GM19238 (cell line): ENCODE results near the gene SYT13.
A peak's percentile ranks its signal among the peaks of the same experiment; 100 is the strongest.

Source experiments
- DNase-seq: peaks from one replicate; pipeline ENCODE4 v3.0.0; 2011; ENCODE audit warnings: low spot score; ENCODE audit not compliant: insufficient read length

Gene SYT13

DNA sequence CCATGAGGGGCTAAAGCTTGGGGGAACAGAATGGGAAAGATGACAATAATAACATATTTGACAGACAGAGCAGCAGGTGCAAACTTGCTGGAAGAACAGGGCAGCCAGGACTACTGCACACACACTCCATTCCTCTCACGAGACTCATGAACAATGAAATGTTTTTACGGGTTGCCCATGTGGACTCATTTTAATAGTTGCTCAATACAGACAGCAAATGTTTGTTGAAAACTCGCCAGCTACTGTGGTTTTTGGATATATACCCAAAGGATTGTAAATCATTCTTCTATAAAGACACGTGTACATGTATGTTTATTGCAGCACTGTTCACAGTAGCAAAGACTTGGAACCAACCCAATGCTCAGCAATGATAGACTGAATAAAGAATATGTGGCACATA lies 10.3 kb downstream of the SYT13 start:
- no peak for DNase-seq

- no peak for DNase-seq
Observed at GRCh38 chr11:45274206-45274605, 11.9 kb downstream of the SYT13 start.

- DNase-seq, result no peak
Observed at GRCh38 chr11:45273509-45273908, 12.6 kb downstream of the SYT13 start.

- no peak for DNase-seq
Observed at GRCh38 chr11:45272701-45273100, 13.4 kb downstream of the SYT13 start.

DNA sequence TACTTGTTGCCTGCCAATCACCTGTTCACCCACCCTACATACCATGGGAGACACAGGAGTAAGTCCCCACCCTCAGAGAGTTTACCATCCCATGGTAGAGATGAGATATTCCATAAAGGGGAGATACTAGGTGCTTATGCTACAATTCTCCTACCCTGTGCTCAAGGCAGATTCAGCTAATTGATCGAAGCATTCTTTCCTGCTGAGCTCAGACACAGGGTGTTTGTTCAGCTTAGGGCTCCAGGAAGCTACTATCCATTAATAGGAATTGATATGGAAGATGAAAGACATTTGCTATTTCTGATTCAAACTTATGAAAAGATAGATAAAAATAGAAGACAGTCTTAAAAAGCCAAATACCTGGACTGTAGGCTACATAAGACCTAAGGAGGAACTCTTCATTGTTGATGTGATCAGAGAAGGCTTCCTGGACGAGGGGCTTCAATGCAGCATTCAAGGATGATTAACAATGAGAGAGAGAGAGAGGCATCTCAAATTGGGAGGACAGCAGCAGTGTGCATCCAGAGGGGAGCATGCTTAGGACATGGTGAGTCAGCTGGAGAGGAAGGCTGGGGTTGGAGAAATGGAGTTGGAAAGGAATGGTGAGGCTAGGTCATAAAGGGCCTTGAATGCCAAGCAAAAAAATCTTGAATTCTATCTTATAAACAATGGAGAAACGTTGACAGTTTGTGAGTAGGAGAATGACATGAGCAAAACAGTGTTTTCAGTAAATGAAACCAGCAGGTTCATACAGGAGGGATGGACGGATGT lies 15.0 kb downstream of the SYT13 start:
- no peak for DNase-seq

- no peak for DNase-seq
Observed at GRCh38 chr11:45269678-45270077, 16.5 kb downstream of the SYT13 start.

- DNase-seq, result no peak
Observed at GRCh38 chr11:45267652-45268299, 18.4 kb downstream of the SYT13 start.

DNA sequence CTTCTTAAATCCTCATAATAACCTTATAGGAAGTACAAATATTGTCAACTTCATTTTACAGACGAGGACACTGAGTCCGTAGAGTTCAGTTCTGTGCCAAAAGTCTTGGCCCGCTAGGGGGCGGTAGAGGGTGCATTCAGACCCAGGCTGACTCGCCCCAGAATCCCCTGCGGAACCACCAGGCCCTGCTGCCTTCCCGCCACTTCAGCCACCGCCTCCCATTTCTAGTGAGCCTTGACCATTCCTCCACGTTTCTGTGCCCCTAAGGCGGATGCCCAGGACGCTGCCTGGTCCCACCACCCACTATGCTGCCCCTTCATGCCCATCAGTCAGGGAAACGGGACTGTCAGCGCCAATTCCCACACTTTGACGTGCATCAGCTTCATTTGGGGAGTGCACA lies 19.1 kb downstream of the SYT13 start:
- no peak for DNase-seq

DNA sequence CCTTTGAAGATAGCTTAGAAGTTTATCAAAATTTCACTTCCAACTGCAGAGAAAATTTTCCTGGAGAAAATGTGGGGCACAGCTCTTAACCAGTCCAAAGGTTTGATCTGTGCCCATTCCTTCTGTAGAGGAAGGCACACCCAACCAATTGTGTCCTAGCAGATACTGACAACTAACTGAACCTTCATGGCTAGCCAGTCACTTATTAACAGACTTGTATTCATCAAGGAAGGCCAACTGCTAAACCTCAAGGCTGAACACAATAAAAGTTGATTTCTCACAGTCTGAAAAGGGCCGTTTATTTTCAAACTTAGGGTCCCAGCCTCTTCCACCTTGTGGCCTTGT lies 19.5 kb downstream of the SYT13 start:
- DNase-seq, result no peak

GRCh38 chr11:45265969-45266675 lies 20.0 kb downstream of the SYT13 start:
- no peak for DNase-seq

DNA sequence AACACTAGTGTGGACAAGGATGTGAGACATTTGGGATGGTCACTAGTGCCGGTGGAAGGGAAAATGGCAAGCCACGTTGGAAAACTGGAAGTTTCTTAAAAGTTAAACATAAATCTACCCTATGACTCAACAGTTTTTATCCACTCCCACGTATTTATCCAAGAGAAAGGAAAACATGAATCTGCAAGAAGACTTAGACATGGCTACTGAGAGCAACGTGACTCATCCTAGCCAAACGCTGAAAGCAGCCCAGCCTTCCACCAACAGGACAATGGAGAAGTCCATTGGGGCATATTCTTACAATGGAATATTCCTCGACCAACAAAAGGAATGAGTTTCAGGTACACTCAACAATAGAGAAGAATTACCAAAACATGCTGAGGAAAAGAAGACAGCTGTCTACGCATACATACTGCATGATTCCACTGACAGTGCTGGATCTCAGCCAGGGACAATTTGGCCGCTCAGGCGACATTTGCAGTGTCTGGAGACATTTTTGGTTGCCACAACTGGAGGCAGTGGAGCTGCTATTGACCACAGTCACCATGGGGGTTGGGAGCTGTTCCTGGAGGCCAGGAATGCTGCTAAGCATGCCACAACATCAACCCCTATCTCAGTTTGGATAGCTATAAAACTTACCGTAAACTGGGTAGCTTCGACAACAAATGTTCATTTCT lies 21.2 kb downstream of the SYT13 start:
- DNase-seq, result no peak

GRCh38 chr11:45263773-45264172 lies 22.4 kb downstream of the SYT13 start:
- DNase-seq, result no peak

DNA sequence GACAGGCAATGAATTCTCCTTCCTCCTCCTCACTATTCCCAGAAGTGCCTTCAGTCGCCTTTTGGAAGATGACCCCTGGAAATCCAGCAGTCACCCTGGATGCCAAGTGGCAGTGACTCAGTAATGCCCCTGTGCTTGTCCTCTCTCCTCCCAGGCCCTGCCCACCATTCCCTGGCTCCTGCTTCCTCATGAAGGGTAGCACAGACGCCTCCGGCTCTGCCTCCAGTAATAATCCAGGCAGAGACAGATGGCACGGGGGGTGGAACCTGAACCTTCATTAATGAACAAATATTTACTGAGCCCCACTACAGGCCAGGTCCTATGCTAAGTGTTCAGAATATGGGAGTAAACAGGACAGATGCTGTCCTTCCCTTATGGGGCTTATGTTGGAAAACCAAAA lies 23.2 kb downstream of the SYT13 start:
- DNase-seq, result no peak

- no peak for DNase-seq
Observed at GRCh38 chr11:45260071-45260470, 26.1 kb downstream of the SYT13 start.

- no peak for DNase-seq
Observed at GRCh38 chr11:45259592-45259991, 26.5 kb downstream of the SYT13 start.

DNA sequence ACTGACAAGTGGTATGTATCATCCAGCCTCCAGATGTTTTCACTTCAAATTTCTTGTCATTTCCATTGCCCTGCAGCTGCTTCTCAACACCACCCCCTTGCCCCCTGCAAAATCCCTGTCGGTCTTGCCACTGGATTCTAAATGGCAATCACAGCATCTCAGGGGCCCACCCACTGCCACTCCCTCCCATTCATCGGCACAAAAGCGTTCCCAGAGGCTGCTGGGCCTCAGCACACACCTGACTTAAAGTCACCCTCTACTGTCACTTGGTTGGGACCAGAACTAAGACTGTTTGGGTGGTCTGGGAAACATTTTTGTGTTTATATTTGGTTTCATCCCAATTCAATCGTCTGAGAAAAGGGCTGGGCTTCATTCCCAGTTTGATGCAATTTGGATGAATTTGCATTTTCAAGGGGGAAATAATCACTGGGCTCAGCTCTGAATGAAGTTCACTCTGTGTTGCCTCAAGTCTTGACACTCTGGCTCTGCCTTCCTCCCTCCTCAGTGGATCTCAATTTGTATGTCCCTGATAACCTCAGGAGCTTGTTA lies 27.1 kb downstream of the SYT13 start:
- DNase-seq, result no peak

DNA sequence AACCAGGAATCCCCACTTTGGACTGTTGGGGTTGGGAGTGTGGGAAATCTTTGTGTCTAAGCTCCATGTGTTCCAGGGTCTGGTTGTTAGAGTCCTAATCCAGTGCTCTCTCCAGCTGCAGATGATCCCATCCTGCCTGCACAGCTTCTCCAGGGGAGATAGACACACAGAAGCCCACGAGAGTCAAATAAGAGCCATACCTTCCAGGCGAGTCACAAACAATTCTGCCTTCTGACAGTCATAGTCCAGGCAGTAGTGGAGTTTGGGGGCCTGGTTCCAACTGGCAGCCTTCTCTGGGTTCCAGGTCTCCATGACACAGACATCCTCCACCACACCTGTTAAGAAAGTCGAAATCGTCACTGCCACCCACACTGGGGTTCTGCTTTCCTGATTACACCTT lies 32.1 kb downstream of the SYT13 start:
- DNase-seq, result no peak

DNA sequence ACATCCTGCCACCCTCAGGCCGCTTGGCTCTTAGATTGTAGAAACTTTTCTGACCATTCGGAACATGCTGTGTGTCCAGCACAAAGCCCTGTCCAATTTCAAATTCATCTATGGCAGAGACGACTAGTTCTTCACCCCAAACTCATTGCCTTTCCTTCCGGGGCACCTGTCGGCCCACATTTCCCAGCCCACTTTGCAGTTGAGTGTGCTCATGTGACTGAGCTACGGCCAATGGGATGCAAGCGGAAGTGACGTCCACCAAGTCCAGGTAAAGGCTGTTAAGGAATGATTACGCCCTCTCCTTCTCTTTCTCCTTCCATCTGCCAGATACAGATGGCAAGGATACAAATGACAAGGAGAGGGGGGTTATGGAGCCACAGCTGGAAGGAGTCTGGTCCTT lies 32.5 kb downstream of the SYT13 start:
- no peak for DNase-seq

- no peak for DNase-seq
Observed at GRCh38 chr11:45252877-45253276, 33.3 kb downstream of the SYT13 start.

- DNase-seq, result peak; percentile 49
Observed at GRCh38 chr11:45252134-45252856, 33.8 kb downstream of the SYT13 start.
